ENCODE measurements around the gene NEDD8.

DNA sequence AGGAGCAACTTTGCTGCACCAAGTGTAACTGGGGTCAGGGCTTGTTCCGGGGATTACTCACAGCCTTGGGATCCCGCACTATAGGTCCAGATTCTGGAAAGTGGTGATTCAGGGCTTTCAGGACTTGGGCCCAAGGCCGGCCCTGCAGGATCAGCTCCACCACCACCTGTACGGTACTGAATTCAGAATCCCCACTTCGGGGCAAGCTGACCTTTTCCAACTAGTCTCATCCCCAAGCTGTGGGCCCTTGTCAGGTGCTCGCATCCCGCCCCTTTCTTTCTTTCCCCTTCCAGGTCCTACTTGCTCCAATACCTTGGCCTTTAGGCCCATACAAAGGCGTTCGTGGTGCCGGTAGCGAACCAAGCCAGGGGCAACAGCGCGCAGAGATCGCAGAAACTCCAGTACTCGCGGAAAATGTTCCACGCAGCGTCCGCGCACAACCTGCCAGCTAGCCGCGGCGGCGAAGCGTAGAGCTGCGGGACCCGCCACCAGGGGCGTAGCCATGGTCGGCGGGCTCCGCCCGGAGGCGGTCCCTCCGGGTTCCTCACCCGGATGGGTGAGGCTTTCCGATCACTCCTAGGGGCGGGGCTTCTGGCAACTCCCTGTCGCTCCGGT lies 9.8 kb upstream of the NEDD8 start:
- TF ChIP-seq, protein P1, sequence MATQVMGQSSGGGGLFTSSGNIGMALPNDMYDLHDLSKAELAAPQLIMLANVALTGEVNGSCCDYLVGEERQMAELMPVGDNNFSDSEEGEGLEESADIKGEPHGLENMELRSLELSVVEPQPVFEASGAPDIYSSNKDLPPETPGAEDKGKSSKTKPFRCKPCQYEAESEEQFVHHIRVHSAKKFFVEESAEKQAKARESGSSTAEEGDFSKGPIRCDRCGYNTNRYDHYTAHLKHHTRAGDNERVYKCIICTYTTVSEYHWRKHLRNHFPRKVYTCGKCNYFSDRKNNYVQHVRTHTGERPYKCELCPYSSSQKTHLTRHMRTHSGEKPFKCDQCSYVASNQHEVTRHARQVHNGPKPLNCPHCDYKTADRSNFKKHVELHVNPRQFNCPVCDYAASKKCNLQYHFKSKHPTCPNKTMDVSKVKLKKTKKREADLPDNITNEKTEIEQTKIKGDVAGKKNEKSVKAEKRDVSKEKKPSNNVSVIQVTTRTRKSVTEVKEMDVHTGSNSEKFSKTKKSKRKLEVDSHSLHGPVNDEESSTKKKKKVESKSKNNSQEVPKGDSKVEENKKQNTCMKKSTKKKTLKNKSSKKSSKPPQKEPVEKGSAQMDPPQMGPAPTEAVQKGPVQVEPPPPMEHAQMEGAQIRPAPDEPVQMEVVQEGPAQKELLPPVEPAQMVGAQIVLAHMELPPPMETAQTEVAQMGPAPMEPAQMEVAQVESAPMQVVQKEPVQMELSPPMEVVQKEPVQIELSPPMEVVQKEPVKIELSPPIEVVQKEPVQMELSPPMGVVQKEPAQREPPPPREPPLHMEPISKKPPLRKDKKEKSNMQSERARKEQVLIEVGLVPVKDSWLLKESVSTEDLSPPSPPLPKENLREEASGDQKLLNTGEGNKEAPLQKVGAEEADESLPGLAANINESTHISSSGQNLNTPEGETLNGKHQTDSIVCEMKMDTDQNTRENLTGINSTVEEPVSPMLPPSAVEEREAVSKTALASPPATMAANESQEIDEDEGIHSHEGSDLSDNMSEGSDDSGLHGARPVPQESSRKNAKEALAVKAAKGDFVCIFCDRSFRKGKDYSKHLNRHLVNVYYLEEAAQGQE (IDR thresholded peaks at IDR 0.05; ENCODE audit: borderline replicate concordance): no peak
- TF ChIP-seq RAD21 (conservative IDR thresholded peaks at IDR 0.05) (no peak), MXI1 (conservative IDR thresholded peaks at IDR 0.05; ENCODE audit: poor library complexity, severe bottlenecking) (no peak), EZH2 (IDR thresholded peaks at IDR 0.05; ENCODE audit: borderline replicate concordance, insufficient read depth, low read length, poor library complexity, severe bottlenecking) (no peak)
- TF ChIP-seq, protein P2, sequence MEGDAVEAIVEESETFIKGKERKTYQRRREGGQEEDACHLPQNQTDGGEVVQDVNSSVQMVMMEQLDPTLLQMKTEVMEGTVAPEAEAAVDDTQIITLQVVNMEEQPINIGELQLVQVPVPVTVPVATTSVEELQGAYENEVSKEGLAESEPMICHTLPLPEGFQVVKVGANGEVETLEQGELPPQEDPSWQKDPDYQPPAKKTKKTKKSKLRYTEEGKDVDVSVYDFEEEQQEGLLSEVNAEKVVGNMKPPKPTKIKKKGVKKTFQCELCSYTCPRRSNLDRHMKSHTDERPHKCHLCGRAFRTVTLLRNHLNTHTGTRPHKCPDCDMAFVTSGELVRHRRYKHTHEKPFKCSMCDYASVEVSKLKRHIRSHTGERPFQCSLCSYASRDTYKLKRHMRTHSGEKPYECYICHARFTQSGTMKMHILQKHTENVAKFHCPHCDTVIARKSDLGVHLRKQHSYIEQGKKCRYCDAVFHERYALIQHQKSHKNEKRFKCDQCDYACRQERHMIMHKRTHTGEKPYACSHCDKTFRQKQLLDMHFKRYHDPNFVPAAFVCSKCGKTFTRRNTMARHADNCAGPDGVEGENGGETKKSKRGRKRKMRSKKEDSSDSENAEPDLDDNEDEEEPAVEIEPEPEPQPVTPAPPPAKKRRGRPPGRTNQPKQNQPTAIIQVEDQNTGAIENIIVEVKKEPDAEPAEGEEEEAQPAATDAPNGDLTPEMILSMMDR (IDR thresholded peaks at IDR 0.05; ENCODE audit: poor library complexity, severe bottlenecking): peak; percentile 65
